Activated T-cell treated with anti-CD3 and anti-CD28 coated beads, Interleukin-2, amount 50 U/mL, for 72 hours (primary cell): ENCODE data around the gene FAM98B. TPM values are rescaled to one million over a fixed set of nuclear protein-coding genes. Genes with fewer than 3 reads are reported as not detected.

ENCODE experiments used
- ATAC-seq, 2 donors: fragments of 150-1000 bp; cut with Tn5 transposase; replicated peaks in 1 of 2; 2 replicates each; pipeline ENCODE4 v1.10.0; 2021; ENCODE audit warnings: moderate library complexity in 2 of 2, mild to moderate bottlenecking in 1 of 2
- DNase-seq, 2 donors: peaks; one replicate each; pipeline ENCODE4 v3.0.0; 2021 to 2022; ENCODE audit warnings: mixed read lengths in 1 of 2
- H3K27ac Mint-ChIP-seq: one replicate; pipeline ENCODE4 v1.8.0; 2022; ENCODE audit warnings: mild to moderate bottlenecking, moderate library complexity, mixed read lengths
- H3K27me3 Mint-ChIP-seq: one replicate; pipeline ENCODE4 v1.8.0; 2022; ENCODE audit warnings: low read depth, mixed read lengths
- H3K36me3 Mint-ChIP-seq, 2 donors: one replicate each; pipeline ENCODE4 v1.8.0; 2022; ENCODE audit warnings: mixed read lengths in 2 of 2, mild to moderate bottlenecking in 1 of 2; ENCODE audit not compliant: insufficient read depth in 2 of 2
- H3K4me1 Mint-ChIP-seq: one replicate; pipeline ENCODE4 v1.8.0; 2022; ENCODE audit warnings: low read depth, mixed read lengths
- H3K4me3 Mint-ChIP-seq, 2 donors: one replicate each; pipeline ENCODE4 v1.8.0; 2022; ENCODE audit warnings: mild to moderate bottlenecking in 2 of 2, mixed read lengths in 2 of 2, moderate library complexity in 2 of 2
- H3K9me3 Mint-ChIP-seq, 2 donors: one replicate each; pipeline ENCODE4 v1.8.0; 2022; ENCODE audit warnings: mixed read lengths in 2 of 2
- total RNA-seq, 2 donors: library from RNA; stranded (reverse); gene quantifications; one replicate each; pipeline ENCODE4 v1.2.3, GENCODE V29; 2022

The FAM98B gene
- total RNA-seq, 2 donors from 2014 or later: 30.3 to 32.4 TPM

DNA sequence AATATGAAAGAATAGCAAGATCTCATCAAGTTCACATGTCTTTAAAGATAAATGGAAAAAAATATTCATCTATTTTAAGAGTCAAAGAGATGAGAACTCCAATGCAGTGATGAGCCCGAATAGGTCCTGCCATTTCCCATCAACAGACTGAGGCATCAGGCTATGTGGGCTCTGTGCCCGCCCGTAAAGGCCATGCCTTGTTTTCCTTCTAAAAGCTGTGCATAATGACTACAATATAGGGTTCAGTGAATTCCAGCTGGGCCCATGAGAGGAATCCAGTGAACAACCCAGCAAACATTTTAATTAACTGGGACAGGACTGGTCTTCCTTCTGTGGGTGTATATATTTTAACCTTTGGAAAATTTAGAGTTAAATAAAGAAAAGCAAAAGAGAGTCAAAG is 66.1 kb downstream of the FAM98B start:
- Mint-ChIP-seq H3K4me3 (no peak overlapping the region), H3K27me3 (no peaks in the 10 kb centered on the region), H3K36me3 (peaks cover 30 to 48% of the 10 kb centered on the region in 2 donors), H3K4me1 (peaks cover 60% of the 10 kb centered on the region), H3K9me3 (no peaks in the 10 kb centered on the region), H3K27ac (peak overlapping the region; percentile 92)
- no peak for ATAC-seq
- DNase-seq: no peak

DNA sequence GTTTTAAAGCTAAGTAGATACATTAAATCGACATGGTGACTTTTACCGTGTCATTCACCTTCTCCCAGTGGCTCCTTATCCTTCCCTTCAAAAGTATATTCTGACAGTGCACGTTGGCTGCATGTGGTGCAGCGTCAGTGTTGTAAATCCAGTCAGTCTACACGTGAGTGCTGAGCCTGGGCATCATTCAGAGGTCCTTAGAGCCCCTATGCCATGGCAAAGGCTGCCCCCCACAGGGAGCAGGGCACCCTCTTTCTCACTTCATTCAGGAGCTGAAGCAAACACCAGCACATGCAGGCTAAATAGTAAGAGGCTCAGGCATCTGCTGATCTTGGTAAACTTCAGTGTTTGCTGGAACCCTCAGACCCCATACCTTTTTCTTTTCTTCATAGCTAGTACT is 67.4 kb downstream of the FAM98B start:
- ATAC-seq (peak; percentile 15 to 31), DNase-seq (no peak)
- H3K27ac Mint-ChIP-seq: peak overlapping the region; percentile 90
- H3K4me3 Mint-ChIP-seq: peak overlapping the region in 1 of 2 donors; percentile 4
- H3K4me1 Mint-ChIP-seq: peaks cover 73% of the 10 kb centered on the region
- peaks cover 25 to 43% of the 10 kb centered on the region in 2 donors for H3K36me3 Mint-ChIP-seq
- no peaks in the 10 kb centered on the region for H3K27me3 Mint-ChIP-seq
- no peaks in the 10 kb centered on the region for H3K9me3 Mint-ChIP-seq

DNA sequence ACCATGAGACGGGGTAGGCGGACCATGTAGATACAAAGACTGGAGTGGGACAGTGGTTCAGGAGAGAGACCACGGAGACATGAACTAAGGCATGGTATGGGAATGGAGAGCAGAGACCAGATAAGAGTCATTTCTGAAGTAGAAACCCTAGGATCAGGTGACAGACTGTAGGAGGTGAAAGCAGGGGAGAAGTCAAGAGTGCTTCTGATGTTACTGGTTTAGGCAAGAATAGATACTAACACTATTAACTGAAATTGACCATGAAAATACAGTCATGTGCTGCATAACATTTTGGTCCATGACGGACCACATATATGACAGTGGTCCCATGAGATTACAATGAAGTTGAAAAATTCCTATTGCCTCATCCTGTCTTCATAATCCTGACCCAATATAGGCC is 69.0 kb downstream of the FAM98B start:
- DNase-seq (no peak), ATAC-seq (peak; percentile 25 to 52)
- H3K27me3 Mint-ChIP-seq: no peaks in the 10 kb centered on the region
- peak overlapping the region; percentile 90 for H3K27ac Mint-ChIP-seq
- no peaks in the 10 kb centered on the region for H3K9me3 Mint-ChIP-seq
- H3K36me3 Mint-ChIP-seq: peaks cover 22 to 46% of the 10 kb centered on the region in 2 donors
- H3K4me3 Mint-ChIP-seq: peak overlapping the region in 1 of 2 donors; percentile 7
- H3K4me1 Mint-ChIP-seq: peaks cover 85% of the 10 kb centered on the region

DNA sequence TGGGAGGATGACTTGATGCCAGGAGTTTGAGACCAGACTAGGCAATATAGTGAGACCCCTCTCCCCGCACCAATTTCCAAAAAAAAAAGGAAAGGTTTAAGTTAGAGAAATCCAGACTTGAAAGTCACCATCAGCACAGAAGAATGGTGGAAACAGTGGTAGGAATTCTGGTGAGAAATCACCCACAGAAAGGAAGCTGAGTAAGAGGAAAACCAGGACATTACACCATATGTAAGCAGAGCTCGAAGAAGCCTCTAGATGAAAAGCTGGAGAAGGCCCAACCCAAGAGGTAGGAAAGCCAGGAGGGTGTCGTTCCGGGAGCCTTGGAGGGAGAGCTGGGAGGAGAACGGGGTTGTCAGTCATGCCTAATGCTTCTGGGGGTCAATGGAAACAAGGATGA is 70.2 kb downstream of the FAM98B start:
- H3K36me3 Mint-ChIP-seq: peaks cover 29 to 50% of the 10 kb centered on the region in 2 donors

DNA sequence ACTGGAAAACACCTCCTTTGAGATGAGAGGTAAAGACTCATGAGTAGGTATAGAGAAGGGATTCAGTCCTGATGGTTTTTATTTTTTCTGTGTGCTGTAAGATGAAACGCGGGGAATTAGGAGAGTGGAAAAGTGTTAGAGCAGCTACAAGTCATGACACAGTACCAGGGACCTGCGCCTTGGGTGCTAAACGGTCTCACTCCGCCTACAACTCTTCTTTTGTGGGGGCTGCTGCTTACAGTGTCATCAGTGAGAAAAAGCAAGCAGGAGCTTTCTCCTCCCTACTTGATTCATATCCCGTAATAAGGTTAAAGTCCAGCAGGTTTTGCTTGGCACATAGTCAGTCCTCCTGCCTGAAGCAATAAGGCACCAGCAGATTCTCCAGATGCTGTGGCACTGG is 71.6 kb downstream of the FAM98B start:
- Mint-ChIP-seq H3K36me3 (peaks cover 33 to 60% of the 10 kb centered on the region in 2 donors), H3K27ac (peak overlapping the region; percentile 8), H3K27me3 (no peaks in the 10 kb centered on the region)

More for the DNA sequence above, 70.2 kb downstream of the FAM98B start:
- Mint-ChIP-seq H3K9me3 (peaks cover 0 to 5% of the 10 kb centered on the region in 2 donors), H3K27me3 (no peaks in the 10 kb centered on the region), H3K27ac (peak overlapping the region; percentile 82), H3K4me3 (peak overlapping the region in 1 of 2 donors; percentile 1), H3K4me1 (peaks cover 88% of the 10 kb centered on the region)
- DNase-seq (no peak), ATAC-seq (no peak)

DNA sequence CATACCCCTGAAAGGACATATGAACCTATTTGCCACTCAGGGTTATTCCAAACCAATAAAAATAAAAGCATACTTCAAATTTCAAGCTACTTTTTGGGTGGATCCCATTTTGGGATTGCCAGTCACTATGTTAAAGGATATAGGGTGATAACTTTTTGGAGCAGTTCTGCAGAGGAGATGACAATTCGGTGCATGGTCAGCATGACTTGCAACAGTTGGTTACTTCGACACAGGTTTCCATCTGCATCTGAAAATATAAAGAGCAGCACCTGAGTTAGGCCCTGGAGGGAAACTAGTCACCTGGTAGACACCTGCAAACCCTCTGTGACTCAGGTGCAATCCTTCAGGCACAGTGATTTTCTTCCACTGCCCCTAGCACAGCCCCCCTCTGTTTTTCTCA is 72.2 kb downstream of the FAM98B start:
- DNase-seq (no peak), ATAC-seq (no peak)
- peaks cover 33 to 63% of the 10 kb centered on the region in 2 donors for H3K36me3 Mint-ChIP-seq
- no peak overlapping the region for H3K27ac Mint-ChIP-seq
- no peaks in the 10 kb centered on the region for H3K27me3 Mint-ChIP-seq
- peaks cover 95% of the 10 kb centered on the region for H3K4me1 Mint-ChIP-seq
- H3K4me3 Mint-ChIP-seq: no peak overlapping the region
- H3K9me3 Mint-ChIP-seq: peaks cover 0 to 9% of the 10 kb centered on the region in 2 donors

More for the DNA sequence above, 71.6 kb downstream of the FAM98B start:
- H3K9me3 Mint-ChIP-seq: peaks cover 0 to 9% of the 10 kb centered on the region in 2 donors
- H3K4me1 Mint-ChIP-seq: peaks cover 90% of the 10 kb centered on the region
- no peak overlapping the region for H3K4me3 Mint-ChIP-seq
- ATAC-seq (no peak), DNase-seq (no peak)

DNA sequence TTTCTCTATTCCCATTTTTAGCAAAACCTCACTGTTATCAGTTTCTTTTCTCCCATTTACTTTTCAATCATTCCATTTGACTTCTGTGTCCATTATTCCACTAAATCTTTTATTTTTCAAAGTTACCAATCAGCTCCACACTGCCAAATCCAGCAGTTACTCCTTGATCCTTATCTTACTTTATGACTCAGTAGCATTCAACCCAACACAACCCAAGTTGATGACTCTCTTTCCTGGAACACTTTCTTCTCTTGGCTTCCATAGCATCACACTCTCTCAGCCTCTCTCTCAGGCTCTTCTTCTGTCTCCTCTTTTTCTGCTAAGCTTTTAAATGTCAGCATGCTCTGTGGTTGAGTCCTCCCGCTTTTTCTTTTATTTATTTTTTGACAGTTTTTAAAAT is 74.4 kb downstream of the FAM98B start:
- Mint-ChIP-seq H3K9me3 (peaks cover 0 to 9% of the 10 kb centered on the region in 2 donors), H3K27ac (peak overlapping the region; percentile 92), H3K4me3 (peak overlapping the region in 1 of 2 donors; percentile 53), H3K27me3 (no peaks in the 10 kb centered on the region), H3K36me3 (peaks cover 34 to 63% of the 10 kb centered on the region in 2 donors), H3K4me1 (peaks cover 96% of the 10 kb centered on the region)
- no peak for DNase-seq
- no peak for ATAC-seq

DNA sequence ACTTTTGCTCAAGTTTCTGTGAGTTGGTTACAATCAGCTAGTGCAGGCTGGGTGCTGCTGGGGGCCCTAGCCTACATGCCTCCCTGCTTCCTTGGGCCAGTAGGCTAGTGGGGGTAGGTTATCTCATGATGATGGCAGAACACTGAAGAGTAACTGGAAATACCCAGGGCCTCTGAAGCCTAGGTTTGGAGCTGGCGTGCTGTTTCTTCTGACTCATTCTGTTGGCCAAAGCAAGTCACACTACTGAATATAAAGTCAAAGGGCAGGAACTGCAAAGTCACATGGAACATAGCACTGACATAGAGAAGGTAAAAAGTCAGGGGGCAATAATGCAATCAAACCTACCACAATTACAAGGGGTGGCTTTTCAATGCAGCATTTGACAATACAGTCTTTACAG is 76.2 kb downstream of the FAM98B start:
- Mint-ChIP-seq H3K27me3 (no peaks in the 10 kb centered on the region), H3K4me3 (peak overlapping the region; percentile 56 to 62), H3K4me1 (peaks cover 98% of the 10 kb centered on the region), H3K27ac (peak overlapping the region; percentile 97), H3K36me3 (peaks cover 29 to 62% of the 10 kb centered on the region in 2 donors), H3K9me3 (peaks cover 0 to 9% of the 10 kb centered on the region in 2 donors)
- peak; percentile 56 to 60 for DNase-seq
- ATAC-seq: peak; percentile 92 to 93

DNA sequence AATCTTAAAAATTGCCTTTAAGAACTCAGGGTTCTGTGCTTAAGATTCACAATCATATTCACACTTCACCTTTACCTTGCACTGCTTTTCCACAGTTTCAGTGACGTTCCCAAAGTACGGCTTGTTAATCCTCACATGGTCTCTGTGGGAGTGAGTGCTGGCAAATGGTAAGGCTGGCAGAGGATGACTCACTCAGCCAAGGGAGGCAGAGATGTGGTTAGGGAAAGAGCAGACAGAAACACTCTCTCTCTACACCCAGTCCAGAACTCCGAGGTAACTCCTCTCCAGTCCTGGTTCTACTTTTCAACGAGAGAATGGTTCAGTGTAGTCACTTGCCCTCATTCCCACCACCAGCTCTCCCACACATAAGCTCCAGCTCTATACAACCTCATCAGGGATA is 77.6 kb downstream of the FAM98B start:
- H3K27ac Mint-ChIP-seq: peak overlapping the region; percentile 97
- no peak for DNase-seq
- H3K36me3 Mint-ChIP-seq: peaks cover 30 to 59% of the 10 kb centered on the region in 2 donors
- no peaks in the 10 kb centered on the region for H3K27me3 Mint-ChIP-seq
- no peak for ATAC-seq
- H3K4me1 Mint-ChIP-seq: peaks cover 98% of the 10 kb centered on the region
- H3K9me3 Mint-ChIP-seq: peaks cover 0 to 9% of the 10 kb centered on the region in 2 donors
- H3K4me3 Mint-ChIP-seq: peak overlapping the region in 1 of 2 donors; percentile 29

DNA sequence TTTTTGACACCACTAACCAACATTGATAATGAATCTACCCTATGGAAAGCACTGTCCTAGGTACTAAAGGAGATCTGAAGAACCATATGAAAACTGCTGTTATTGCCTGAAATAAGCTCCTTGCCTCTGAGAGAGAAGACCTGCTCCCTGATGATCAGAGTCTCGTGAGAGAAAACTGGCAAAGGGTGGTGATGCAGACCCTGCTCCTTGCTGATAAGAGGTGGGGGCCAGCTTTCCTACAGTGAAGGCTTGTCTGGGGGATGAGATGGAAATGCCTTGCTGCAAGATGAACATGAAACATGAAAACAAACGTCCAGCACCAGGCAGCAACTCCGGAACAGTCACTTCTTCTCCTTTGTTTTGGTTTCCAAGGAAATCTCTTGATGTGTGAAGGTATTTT is 78.8 kb downstream of the FAM98B start:
- ATAC-seq (no peak), DNase-seq (no peak)
- H3K27ac Mint-ChIP-seq: peak overlapping the region; percentile 91
- H3K4me3 Mint-ChIP-seq: peak overlapping the region; percentile 14 to 32
- H3K9me3 Mint-ChIP-seq: peaks cover 0 to 9% of the 10 kb centered on the region in 2 donors
- peaks cover 98% of the 10 kb centered on the region for H3K4me1 Mint-ChIP-seq
- no peaks in the 10 kb centered on the region for H3K27me3 Mint-ChIP-seq
- H3K36me3 Mint-ChIP-seq: peaks cover 28 to 58% of the 10 kb centered on the region in 2 donors

DNA sequence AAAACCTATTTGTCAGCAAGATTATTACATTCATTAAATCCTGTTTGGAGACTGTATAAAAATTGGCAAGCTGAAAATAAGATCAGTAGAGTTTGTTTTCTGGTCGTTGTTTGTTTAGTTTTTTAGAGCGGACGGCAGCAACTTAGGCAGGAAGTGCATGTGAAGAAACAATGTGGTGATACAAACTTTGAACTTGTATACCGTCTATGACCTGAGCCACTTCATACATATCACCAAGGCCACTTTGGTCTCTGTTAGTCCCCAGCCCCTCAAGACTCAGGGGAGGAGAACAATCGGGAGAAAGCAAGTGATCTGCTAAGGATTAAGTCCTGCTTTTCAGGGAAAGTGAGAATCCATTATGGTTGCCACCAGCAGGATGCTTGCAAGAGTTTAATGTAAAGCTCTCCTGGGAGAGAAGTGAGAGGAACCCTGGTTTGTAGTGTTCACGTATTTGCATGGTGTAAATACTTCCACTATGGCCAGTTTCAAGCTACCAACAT is 79.5 kb downstream of the FAM98B start:
- Mint-ChIP-seq H3K27me3 (no peaks in the 10 kb centered on the region), H3K4me1 (peaks cover 98% of the 10 kb centered on the region), H3K9me3 (peaks cover 0 to 9% of the 10 kb centered on the region in 2 donors), H3K36me3 (peaks cover 24 to 56% of the 10 kb centered on the region in 2 donors), H3K27ac (peak overlapping the region; percentile 91), H3K4me3 (peak overlapping the region in 1 of 2 donors; percentile 5)
- DNase-seq: no peak
- no peak for ATAC-seq

DNA sequence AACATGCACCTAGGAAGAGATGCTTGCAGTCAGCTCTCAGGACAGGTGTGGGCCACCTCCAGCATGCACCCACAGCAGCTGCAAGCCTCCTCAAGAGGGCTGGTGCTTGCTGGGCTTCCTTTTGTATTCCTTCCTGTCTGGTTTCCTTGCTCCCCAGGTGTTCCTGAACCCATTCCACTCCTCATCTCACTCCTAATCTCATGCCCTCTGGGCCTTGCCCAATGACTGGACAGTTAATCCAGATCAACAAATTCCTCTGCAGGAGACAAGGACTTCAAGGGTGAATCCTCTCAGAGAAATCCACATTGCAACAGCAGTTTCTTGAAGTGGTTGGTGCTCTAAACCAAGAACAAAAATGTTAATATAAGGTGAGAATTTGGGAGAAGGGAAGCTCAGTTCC is 80.0 kb downstream of the FAM98B start:
- H3K27ac Mint-ChIP-seq: peak overlapping the region; percentile 58
- peaks cover 98% of the 10 kb centered on the region for H3K4me1 Mint-ChIP-seq
- peaks cover 21 to 52% of the 10 kb centered on the region in 2 donors for H3K36me3 Mint-ChIP-seq
- ATAC-seq: no peak
- H3K9me3 Mint-ChIP-seq: peaks cover 0 to 6% of the 10 kb centered on the region in 2 donors
- no peak for DNase-seq
- no peaks in the 10 kb centered on the region for H3K27me3 Mint-ChIP-seq
- H3K4me3 Mint-ChIP-seq: peak overlapping the region in 1 of 2 donors; percentile 19

DNA sequence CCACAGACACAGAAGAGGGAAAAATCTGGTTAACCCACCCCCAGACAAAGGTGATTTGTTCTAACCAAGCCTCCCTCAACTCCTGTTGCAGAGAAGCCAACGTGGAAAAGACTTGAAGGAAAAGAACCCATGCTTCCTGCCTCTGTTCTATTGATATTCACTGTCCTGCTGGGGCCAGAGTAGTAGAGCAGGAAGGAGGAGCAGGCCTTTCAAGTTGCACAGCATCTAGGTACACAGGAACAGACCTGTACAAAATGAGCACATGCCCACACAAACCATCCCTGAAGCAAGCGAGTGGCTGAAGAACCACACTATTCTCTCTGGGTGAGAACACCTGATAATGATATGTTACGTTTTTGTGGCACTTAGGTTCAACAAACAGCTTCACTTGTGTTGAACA is 80.8 kb downstream of the FAM98B start:
- H3K27me3 Mint-ChIP-seq: no peaks in the 10 kb centered on the region
- peaks cover 0 to 2% of the 10 kb centered on the region in 2 donors for H3K9me3 Mint-ChIP-seq
- peak overlapping the region in 1 of 2 donors; percentile 19 for H3K4me3 Mint-ChIP-seq
- ATAC-seq: no peak
- peaks cover 98% of the 10 kb centered on the region for H3K4me1 Mint-ChIP-seq
- peaks cover 19 to 47% of the 10 kb centered on the region in 2 donors for H3K36me3 Mint-ChIP-seq
- no peak for DNase-seq
- peak overlapping the region; percentile 58 for H3K27ac Mint-ChIP-seq
